PFSK-1 (cell line): ENCODE data around the gene PAWR.

Source experiments
- FOXP2 ChIP-seq: optimal IDR thresholded peaks from 2 replicates; pipeline ENCODE3; 2011; ENCODE audit warnings: borderline replicate concordance, control low read depth, inconsistent platforms; ENCODE audit not compliant: insufficient read depth; ENCODE audit errors: extremely low read length, extremely low read depth
- POLR2AphosphoS5 ChIP-seq: IDR thresholded peaks from 2 replicates; pipeline ENCODE4 v1.6.1; 2012; ENCODE audit warnings: low read depth, mild to moderate bottlenecking, control low read depth, low read length, moderate library complexity
- REST ChIP-seq, 2 experiments: IDR thresholded peaks; 2 replicates each; pipeline versions ENCODE4 v1.6.1 to v1.8.0; 2011 to 2012; ENCODE audit warnings: low read depth in 2 of 2, low read length in 2 of 2, control low read depth in 1 of 2, inconsistent platforms in 1 of 2, mild to moderate bottlenecking in 1 of 2, moderate library complexity in 1 of 2; ENCODE audit not compliant: insufficient read depth in 1 of 2
- SIN3A ChIP-seq: IDR thresholded peaks from 2 replicates; pipeline ENCODE4 v1.6.1; 2012; ENCODE audit warnings: mild to moderate bottlenecking, low read length, moderate library complexity, borderline replicate concordance; ENCODE audit not compliant: insufficient read depth
- TAF1 ChIP-seq: IDR thresholded peaks from 2 replicates; pipeline ENCODE4 v1.6.1; 2012; ENCODE audit warnings: low read length, control low read depth, borderline replicate concordance; ENCODE audit not compliant: insufficient read depth

PAWR gene

GRCh38 chr12:79618848-79619404 is 71.8 kb downstream of the PAWR start:
- TF ChIP-seq FOXP2 (no peak), POLR2AphosphoS5 (no peak), SIN3A (no peak), REST (IDR thresholded peaks at IDR 0.05; ENCODE audit: insufficient read depth in 1 of 2, low read depth in 2 of 2, low read length in 2 of 2) (no peak), TAF1 (no peak)

GRCh38 chr12:79617696-79618095 is 73.1 kb downstream of the PAWR start:
- no peak for TF ChIP-seq FOXP2
- no peak for TF ChIP-seq TAF1
- no peak for TF ChIP-seq REST (IDR thresholded peaks at IDR 0.05; ENCODE audit: insufficient read depth in 1 of 2, low read depth in 2 of 2, low read length in 2 of 2)
- TF ChIP-seq SIN3A: no peak
- TF ChIP-seq POLR2AphosphoS5: no peak

GRCh38 chr12:79615596-79616560 is 74.9 kb downstream of the PAWR start:
- no peak for TF ChIP-seq POLR2AphosphoS5
- no peak for TF ChIP-seq FOXP2
- TF ChIP-seq TAF1: no peak
- TF ChIP-seq REST (IDR thresholded peaks at IDR 0.05; ENCODE audit: insufficient read depth in 1 of 2, low read depth in 2 of 2, low read length in 2 of 2): no peak
- no peak for TF ChIP-seq SIN3A

GRCh38 chr12:79614730-79615129 is 76.0 kb downstream of the PAWR start:
- TF ChIP-seq TAF1: no peak

GRCh38 chr12:79601908-79602307 is 88.9 kb downstream of the PAWR start:
- no peak for TF ChIP-seq FOXP2
- TF ChIP-seq POLR2AphosphoS5: no peak
- no peak for TF ChIP-seq SIN3A
- no peak for TF ChIP-seq TAF1
- no peak for TF ChIP-seq REST (IDR thresholded peaks at IDR 0.05; ENCODE audit: insufficient read depth in 1 of 2, low read depth in 2 of 2, low read length in 2 of 2)
